Neural progenitor cell (in vitro differentiated cells): ENCODE results near the gene PRMT9.

ENCODE experiments used
- EZH2 ChIP-seq: fragments of 200-600 bp; sonication (generic); IDR thresholded peaks from 2 replicates; pipeline ENCODE4 v1.6.1; 2017; ENCODE audit warnings: antibody characterized with exemption, mild to moderate bottlenecking, moderate library complexity
- TF ChIP-seq, protein P1 (sequence below): fragments of 200-600 bp; sonication (generic); IDR thresholded peaks from 2 replicates; pipeline ENCODE4 v1.5.1; 2017; ENCODE audit warnings: antibody characterized with exemption, mild to moderate bottlenecking

GRCh38 chr4:147589586-147589985, 94.4 kb downstream of the PRMT9 start:
- TF ChIP-seq, protein P1, sequence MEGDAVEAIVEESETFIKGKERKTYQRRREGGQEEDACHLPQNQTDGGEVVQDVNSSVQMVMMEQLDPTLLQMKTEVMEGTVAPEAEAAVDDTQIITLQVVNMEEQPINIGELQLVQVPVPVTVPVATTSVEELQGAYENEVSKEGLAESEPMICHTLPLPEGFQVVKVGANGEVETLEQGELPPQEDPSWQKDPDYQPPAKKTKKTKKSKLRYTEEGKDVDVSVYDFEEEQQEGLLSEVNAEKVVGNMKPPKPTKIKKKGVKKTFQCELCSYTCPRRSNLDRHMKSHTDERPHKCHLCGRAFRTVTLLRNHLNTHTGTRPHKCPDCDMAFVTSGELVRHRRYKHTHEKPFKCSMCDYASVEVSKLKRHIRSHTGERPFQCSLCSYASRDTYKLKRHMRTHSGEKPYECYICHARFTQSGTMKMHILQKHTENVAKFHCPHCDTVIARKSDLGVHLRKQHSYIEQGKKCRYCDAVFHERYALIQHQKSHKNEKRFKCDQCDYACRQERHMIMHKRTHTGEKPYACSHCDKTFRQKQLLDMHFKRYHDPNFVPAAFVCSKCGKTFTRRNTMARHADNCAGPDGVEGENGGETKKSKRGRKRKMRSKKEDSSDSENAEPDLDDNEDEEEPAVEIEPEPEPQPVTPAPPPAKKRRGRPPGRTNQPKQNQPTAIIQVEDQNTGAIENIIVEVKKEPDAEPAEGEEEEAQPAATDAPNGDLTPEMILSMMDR: no peak
- no peak for TF ChIP-seq EZH2
